GM12878 (cell line): ENCODE results near the gene IRF1.

Source experiments
- ATF3 ChIP-seq: IDR thresholded peaks from 2 replicates; pipeline ENCODE4 v1.6.1; 2011; ENCODE audit warnings: low read depth, mild to moderate bottlenecking, low read length, moderate library complexity, borderline replicate concordance; ENCODE audit errors: extremely low read depth
- CTCF ChIP-seq, 3 experiments: IDR thresholded peaks in 2 of 3; conservative IDR thresholded peaks in 1 of 3; 2 replicates each; pipeline ENCODE4 v1.5.1; 2011; ENCODE audit warnings: low read depth in 3 of 3, low read length in 3 of 3, mild to moderate bottlenecking in 3 of 3, control low read depth in 2 of 3, moderate library complexity in 2 of 3, inconsistent platforms in 1 of 3, mixed read lengths in 1 of 3; ENCODE audit not compliant: control insufficient read depth in 2 of 3, insufficient read depth in 1 of 3; ENCODE audit errors: extremely low read depth in 1 of 3
- EGR1 ChIP-seq, 2 experiments: IDR thresholded peaks; 1 replicate in 1 of 2; 2 replicates in 1 of 2; pipeline ENCODE4 v1.6.1; 2011 to 2012; ENCODE audit warnings: low read depth in 2 of 2, low read length in 2 of 2, borderline replicate concordance in 1 of 2, mild to moderate bottlenecking in 1 of 2, moderate library complexity in 1 of 2
- EZH2 ChIP-seq: IDR thresholded peaks from 2 replicates; pipeline ENCODE4 v1.6.1; 2012; ENCODE audit warnings: low read depth, mild to moderate bottlenecking, control low read depth, inconsistent platforms, low read length, borderline replicate concordance; ENCODE audit not compliant: control insufficient read depth
- JUNB ChIP-seq: IDR thresholded peaks from 2 replicates; pipeline ENCODE4 v1.6.1; 2016; ENCODE audit warnings: antibody characterized with exemption, mild to moderate bottlenecking
- POLR2A ChIP-seq: IDR thresholded peaks from 2 replicates; pipeline ENCODE4 v1.6.1; 2011; ENCODE audit warnings: low read depth, mild to moderate bottlenecking, low read length
- POLR2AphosphoS5 ChIP-seq: IDR thresholded peaks from 2 replicates; pipeline ENCODE4 v1.6.1; 2011; ENCODE audit warnings: mild to moderate bottlenecking, low read length, inconsistent platforms
- RAD21 ChIP-seq: IDR thresholded peaks from 2 replicates; pipeline ENCODE4 v1.6.1; 2011; ENCODE audit warnings: mild to moderate bottlenecking, low read depth, low read length, moderate library complexity; ENCODE audit not compliant: insufficient read depth
- SP1 ChIP-seq: IDR thresholded peaks from one replicate; pipeline ENCODE4 v1.6.1; 2011; ENCODE audit warnings: low read depth, low read length
- TF ChIP-seq, protein P1 (sequence below): fragments of 450-650 bp; IDR thresholded peaks from 2 replicates; pipeline ENCODE4 v1.6.1; 2017; ENCODE audit warnings: mild to moderate bottlenecking, moderate library complexity

DNA sequence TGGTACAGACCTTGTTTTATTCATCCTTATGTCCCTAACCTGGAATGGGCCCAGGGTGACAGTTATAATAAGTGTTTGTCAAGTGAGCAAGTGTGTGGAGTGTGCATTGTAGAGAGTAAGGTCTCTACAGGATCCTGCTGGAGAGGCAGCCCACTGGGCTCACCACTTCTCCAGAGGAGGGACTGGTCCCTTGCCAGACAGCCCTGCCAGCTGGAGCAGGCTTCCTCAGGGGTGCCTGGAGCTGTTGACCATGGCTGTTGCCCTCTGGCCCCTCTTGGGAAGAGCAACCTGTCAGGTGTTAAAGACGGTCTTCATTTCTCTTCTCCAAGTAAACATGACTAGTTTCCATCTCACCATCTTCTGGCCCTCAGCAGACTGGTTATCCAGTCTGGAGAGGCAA is 20.0 kb downstream of the IRF1 start:
- TF ChIP-seq EZH2 (no peak), POLR2AphosphoS5 (no peak), POLR2A (peak; percentile 34; the same call in 1 of the 2 replicates), SP1 (no peak), ATF3 (no peak), CTCF (IDR thresholded peaks at IDR 0.05 in 2 of 3, conservative IDR thresholded peaks at IDR 0.05 in 1 of 3; ENCODE audit: control insufficient read depth in 2 of 3, extremely low read depth in 1 of 3, insufficient read depth in 1 of 3, low read depth in 3 of 3, low read length in 3 of 3) (no peak), EGR1 (IDR thresholded peaks at IDR 0.05; ENCODE audit: borderline replicate concordance in 1 of 2, low read depth in 2 of 2, low read length in 2 of 2) (no peak), RAD21 (no peak), JUNB (no peak)
- TF ChIP-seq, protein P1, sequence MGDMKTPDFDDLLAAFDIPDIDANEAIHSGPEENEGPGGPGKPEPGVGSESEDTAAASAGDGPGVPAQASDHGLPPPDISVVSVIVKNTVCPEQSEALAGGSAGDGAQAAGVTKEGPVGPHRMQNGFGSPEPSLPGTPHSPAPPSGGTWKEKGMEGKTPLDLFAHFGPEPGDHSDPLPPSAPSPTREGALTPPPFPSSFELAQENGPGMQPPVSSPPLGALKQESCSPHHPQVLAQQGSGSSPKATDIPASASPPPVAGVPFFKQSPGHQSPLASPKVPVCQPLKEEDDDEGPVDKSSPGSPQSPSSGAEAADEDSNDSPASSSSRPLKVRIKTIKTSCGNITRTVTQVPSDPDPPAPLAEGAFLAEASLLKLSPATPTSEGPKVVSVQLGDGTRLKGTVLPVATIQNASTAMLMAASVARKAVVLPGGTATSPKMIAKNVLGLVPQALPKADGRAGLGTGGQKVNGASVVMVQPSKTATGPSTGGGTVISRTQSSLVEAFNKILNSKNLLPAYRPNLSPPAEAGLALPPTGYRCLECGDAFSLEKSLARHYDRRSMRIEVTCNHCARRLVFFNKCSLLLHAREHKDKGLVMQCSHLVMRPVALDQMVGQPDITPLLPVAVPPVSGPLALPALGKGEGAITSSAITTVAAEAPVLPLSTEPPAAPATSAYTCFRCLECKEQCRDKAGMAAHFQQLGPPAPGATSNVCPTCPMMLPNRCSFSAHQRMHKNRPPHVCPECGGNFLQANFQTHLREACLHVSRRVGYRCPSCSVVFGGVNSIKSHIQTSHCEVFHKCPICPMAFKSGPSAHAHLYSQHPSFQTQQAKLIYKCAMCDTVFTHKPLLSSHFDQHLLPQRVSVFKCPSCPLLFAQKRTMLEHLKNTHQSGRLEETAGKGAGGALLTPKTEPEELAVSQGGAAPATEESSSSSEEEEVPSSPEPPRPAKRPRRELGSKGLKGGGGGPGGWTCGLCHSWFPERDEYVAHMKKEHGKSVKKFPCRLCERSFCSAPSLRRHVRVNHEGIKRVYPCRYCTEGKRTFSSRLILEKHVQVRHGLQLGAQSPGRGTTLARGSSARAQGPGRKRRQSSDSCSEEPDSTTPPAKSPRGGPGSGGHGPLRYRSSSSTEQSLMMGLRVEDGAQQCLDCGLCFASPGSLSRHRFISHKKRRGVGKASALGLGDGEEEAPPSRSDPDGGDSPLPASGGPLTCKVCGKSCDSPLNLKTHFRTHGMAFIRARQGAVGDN, result no peak
